ENCODE measurements around the gene CYP4B1.
A peak's percentile ranks its signal among the peaks of the same experiment; 100 is the strongest.

Gene CYP4B1

DNA sequence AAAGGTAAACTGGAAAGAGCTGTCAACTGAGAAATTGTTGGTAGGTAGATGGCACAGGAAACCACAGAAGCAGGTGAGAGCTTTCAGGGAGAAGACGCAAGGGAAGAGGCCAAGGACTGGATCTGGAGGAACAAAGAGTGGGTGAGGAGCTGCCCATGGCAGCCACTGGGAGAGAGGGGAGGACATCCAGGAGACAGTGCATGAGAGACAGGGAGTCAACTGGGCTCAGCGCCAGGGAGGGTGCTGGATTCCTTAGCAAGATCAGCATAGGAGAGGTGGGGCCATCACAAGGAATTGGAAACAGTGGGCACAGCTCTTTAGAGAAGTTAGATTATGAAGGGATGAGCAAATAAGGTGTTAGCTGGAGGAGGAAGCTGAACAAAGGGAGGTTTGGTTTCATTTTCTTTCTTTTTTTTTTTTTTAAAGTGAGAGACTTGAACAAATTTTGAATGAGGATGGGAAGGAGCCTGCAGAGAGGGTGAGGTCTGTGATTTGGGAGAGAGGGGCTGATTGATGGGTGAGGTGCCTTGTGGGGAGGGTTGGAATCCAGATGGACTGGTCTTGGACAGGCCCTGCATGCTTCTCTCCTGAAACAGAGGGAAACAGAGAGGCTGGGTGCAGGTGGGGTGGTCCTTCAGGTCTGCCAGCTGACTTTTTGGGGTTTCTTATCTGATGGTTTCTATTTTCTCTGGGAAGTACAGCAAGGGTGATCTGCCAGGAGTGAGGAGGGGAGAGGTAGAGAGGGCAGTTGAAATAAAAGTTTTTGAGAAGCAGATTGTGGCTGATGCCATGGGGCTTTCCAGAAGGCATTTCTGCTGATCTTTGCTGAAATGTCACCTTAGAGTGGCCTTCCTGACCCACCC, 5.4 kb downstream of the CYP4B1 start:
- no peak for DNase-seq (ENCODE audit: low read depth)
- H3K4me3 ChIP-seq (ENCODE audit: low read length), result no peak overlapping the region
- TF ChIP-seq, protein P1, sequence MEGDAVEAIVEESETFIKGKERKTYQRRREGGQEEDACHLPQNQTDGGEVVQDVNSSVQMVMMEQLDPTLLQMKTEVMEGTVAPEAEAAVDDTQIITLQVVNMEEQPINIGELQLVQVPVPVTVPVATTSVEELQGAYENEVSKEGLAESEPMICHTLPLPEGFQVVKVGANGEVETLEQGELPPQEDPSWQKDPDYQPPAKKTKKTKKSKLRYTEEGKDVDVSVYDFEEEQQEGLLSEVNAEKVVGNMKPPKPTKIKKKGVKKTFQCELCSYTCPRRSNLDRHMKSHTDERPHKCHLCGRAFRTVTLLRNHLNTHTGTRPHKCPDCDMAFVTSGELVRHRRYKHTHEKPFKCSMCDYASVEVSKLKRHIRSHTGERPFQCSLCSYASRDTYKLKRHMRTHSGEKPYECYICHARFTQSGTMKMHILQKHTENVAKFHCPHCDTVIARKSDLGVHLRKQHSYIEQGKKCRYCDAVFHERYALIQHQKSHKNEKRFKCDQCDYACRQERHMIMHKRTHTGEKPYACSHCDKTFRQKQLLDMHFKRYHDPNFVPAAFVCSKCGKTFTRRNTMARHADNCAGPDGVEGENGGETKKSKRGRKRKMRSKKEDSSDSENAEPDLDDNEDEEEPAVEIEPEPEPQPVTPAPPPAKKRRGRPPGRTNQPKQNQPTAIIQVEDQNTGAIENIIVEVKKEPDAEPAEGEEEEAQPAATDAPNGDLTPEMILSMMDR (conservative IDR thresholded peaks at IDR 0.05; ENCODE audit: low read length), result no peak

DNA sequence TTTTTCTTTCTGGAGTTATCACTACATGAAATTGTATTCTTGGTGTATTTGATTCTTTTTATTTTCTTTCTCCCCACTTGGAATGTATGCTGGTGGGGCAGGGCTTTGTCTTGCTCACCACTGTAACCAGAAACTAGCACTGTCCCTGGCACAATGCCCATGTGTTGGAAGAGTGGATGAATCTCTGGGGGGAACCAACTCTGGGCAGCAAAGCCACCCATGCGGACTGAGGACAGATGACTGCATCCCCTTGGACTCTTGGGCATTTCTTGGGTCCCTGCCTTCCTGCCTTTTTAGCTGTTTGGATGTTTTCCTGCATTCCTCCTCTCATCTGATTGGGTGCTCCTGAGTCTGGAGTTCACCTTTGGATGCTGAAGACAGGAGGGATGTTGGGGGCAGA, 6.1 kb downstream of the CYP4B1 start:
- DNase-seq (ENCODE audit: low read depth), result no peak
- TF ChIP-seq, protein P1 (conservative IDR thresholded peaks at IDR 0.05; ENCODE audit: low read length), result no peak
- no peak overlapping the region for H3K4me3 ChIP-seq (ENCODE audit: low read length)

DNA sequence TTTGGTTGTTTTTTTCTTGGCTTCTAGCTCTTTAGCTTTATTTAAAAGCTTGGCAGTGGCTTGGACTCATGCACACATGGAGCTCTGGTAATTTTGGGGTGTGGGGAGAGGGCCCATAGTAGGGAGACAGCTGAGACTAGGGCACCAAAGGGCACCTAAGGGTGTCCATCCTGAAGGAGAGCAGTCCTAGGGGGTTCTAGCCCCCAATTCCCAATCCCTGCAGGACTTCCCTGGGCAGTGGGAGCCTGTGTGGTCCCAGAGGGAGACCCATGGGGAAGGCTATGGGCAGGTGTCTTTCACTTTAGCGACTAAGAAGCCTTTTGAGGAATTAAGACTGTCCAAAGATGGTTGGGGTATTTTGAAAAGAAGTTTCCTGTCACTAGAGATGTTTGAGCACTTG, 6.9 kb downstream of the CYP4B1 start:
- no peak overlapping the region for H3K4me3 ChIP-seq (ENCODE audit: low read length)
- DNase-seq (ENCODE audit: low read depth), result no peak
- TF ChIP-seq, protein P1 (conservative IDR thresholded peaks at IDR 0.05; ENCODE audit: low read length), result no peak

DNA sequence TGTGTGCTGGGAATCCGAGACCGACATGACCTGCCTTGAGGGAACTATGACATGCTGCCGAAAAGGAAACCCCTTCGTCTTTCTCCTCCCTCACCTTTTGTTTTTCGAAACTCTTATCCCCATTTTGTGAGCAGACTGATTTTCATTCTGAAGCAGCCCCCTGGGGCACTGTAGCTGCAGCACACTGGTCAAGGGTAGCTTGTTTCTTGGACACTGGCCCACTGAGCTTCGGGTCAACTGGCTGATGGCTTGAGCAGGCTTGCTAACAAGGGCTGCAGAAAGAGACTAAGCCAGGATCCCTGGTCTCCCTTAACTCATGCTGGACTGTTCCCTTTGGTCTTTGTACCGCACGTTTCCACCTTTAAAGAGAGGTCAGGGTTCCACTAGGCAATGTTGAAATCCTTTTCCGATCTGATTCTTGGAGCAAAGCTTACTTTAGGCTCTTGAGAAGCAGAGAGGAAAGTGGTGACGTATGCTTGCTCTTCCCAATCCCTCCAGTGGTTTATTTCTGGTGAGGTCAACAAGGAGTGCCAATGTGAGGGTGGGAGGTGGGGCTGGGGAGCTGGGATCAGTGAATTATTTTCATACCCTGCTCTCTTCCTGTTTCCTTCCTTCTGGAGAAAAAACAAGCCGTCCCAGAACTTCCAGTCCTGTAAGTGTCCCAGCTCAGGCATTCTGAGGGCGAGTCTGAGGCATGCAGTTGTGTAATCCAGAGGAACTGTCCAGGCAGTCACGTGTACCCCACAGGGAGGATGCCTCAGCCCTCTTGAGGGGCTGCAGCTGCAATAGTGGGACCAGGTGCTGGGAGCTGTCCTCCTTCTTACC, 7.6 kb downstream of the CYP4B1 start:
- TF ChIP-seq, protein P1 (conservative IDR thresholded peaks at IDR 0.05; ENCODE audit: low read length), result no peak
- no peak overlapping the region for H3K4me3 ChIP-seq (ENCODE audit: low read length)
- peak; percentile 12 for DNase-seq (ENCODE audit: low read depth)

DNA sequence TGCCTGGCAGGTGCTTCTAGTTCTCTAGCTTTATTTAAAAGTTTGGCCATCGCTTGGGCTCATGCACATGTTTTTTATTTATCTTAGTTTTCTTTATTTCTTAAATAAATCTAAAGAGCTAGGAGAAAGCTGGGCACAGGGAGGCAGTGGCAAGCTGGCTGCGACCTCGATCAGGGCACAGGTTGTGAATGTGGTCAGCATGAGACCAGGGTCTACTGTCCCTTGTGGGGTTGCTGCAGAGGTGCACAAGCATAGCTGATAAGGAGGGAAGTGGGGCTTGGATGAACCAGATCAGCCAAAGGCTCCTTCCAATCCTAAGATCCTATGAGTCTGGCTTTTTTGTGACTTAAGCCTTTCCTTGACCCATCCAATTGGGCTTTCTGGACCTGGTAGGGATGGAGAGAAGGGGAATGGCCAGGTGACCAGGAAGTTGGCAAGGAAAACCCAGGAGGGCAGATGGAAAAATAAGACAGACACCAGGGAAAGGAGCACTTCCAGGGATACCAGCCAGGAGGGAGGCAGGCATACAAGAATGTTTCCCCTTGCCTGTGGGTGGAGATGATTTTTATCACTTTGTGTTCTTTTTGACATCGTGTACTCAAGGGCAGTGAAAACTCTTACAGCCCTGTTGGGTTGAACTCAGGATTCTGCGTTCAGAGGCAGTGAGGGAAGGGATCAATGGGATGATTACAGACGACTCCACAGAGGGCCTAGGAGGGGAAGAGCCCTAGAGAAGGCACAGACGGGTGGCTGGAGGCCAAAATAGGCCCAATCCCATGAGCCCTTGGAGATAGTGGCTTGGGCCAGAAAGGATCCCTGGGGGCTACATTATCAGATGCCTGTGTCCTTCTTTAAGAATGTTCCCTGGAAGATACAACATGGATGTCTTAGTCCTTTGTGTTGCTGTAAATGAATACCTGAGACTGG, 8.5 kb downstream of the CYP4B1 start:
- TF ChIP-seq, protein P1 (conservative IDR thresholded peaks at IDR 0.05; ENCODE audit: low read length), result no peak

DNA sequence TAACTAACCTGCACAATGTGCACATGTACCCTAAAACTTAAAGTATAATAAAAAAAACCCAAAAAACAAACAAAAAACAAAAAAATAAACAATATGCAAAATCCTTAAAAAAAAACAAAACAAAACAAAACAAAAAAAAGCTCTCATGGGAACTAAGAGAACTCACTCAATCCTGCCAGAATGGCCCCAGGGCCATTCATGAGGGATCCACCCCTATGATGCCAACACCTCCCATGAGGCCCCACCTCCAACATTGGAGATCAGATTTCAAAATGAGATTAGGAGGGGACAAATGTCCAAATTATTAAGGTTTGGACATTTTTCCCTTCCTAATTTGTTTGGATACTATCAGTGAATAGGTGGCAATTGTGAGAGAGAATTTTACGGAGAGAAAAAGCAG, 10.2 kb downstream of the CYP4B1 start:
- TF ChIP-seq, protein P1 (conservative IDR thresholded peaks at IDR 0.05; ENCODE audit: low read length), result no peak
- DNase-seq (ENCODE audit: low read depth), result no peak

More for the DNA sequence above, 8.5 kb downstream of the CYP4B1 start:
- no peak overlapping the region for H3K4me3 ChIP-seq (ENCODE audit: low read length)
- no peak for DNase-seq (ENCODE audit: low read depth)

More for the DNA sequence above, 10.2 kb downstream of the CYP4B1 start:
- no peak overlapping the region for H3K4me3 ChIP-seq (ENCODE audit: low read length)
